Activated T-helper 1 cell treated with anti-CD3 and anti-CD28 coated beads, Interleukin-2, amount 50 U/mL, for 16 hours (primary cell): ENCODE data around the gene TEX13B.
"Not testable (repeated sequence)": the region's sequence is repeated elsewhere in the genome, so short reads cannot be mapped to it uniquely, and the experiment has no call there.

Source experiments
- DNase-seq, 2 donors: peaks; one replicate each; pipeline ENCODE4 v3.0.0-alpha.2; 2020; ENCODE audit warnings: low read depth in 1 of 2, low spot score in 1 of 2

TEX13B gene

GRCh38 chrX:107982356-107982755 lies at the start of gene TEX13B:
Gene TEX13B, minus strand, starts transcription at chrX:107982370. Its CDS starts 243 bp downstream, at chrX:107982127.
- no peak for DNase-seq

GRCh38 chrX:108029928-108030711 lies 48.0 kb upstream of the TEX13B start:
- no peak for DNase-seq

- DNase-seq, result no peak
Measured at GRCh38 chrX:108028854-108029253, 46.7 kb upstream of the TEX13B start.

- no peak for DNase-seq
Measured at GRCh38 chrX:108025954-108026600, 43.9 kb upstream of the TEX13B start.

- no peak for DNase-seq
Measured at GRCh38 chrX:108025376-108025775, 43.2 kb upstream of the TEX13B start.

- no peak for DNase-seq
Measured at GRCh38 chrX:108022491-108023089, 40.4 kb upstream of the TEX13B start.

- no peak for DNase-seq
Measured at GRCh38 chrX:108020631-108021030, 38.5 kb upstream of the TEX13B start.

- DNase-seq, result no peak
Measured at GRCh38 chrX:108019382-108019875, 37.3 kb upstream of the TEX13B start.

- DNase-seq, result no peak
Measured at GRCh38 chrX:108018656-108019381, 36.6 kb upstream of the TEX13B start.

GRCh38 chrX:108001218-108001814 lies 19.1 kb upstream of the TEX13B start:
- no peak for DNase-seq

GRCh38 chrX:108000751-108001150 lies 18.6 kb upstream of the TEX13B start:
- no peak for DNase-seq

- no peak for DNase-seq
Measured at GRCh38 chrX:107996124-107996523, 14.0 kb upstream of the TEX13B start.

- DNase-seq, result no peak
Measured at GRCh38 chrX:107985033-107985432, 2.9 kb upstream of the TEX13B start.

GRCh38 chrX:107979534-107979933 lies 2.6 kb downstream of the TEX13B start:
- no peak for DNase-seq

- DNase-seq, result no peak
Measured at GRCh38 chrX:107978707-107979307, 3.4 kb downstream of the TEX13B start.

- no peak for DNase-seq
Measured at GRCh38 chrX:107978071-107978470, 4.1 kb downstream of the TEX13B start.

- DNase-seq, result no peak
Measured at GRCh38 chrX:107971636-107972035, 10.5 kb downstream of the TEX13B start.

- no peak for DNase-seq
Measured at GRCh38 chrX:107970073-107970472, 12.1 kb downstream of the TEX13B start.

- DNase-seq, result no peak
Measured at GRCh38 chrX:107968623-107969022, 13.5 kb downstream of the TEX13B start.

GRCh38 chrX:107955337-107955736 lies 26.8 kb downstream of the TEX13B start:
- not testable (repeated sequence) for DNase-seq

GRCh38 chrX:107940095-107940494 lies 42.1 kb downstream of the TEX13B start:
- DNase-seq, result no peak
